Tibial artery (tissue), 4 donors: ENCODE data around the gene PTPRH.

Source experiments
- DNase-seq, 2 donors: peaks; one replicate each; pipeline ENCODE4 v3.0.0-alpha.2; 2019
- H3K27ac ChIP-seq, 2 donors: fragments of 200-600 bp; sonication (generic) in 1 of 2; 1 replicate in 1 of 2; 2 replicates in 1 of 2; pipeline ENCODE4 v1.5.1; 2018 to 2019; ENCODE audit warnings: mild to moderate bottlenecking in 1 of 2
- H3K27me3 ChIP-seq, 2 donors: fragments of 200-600 bp; sonication (generic) in 1 of 2; one replicate each; pipeline versions ENCODE4 v1.5.1 to v1.6.0; 2016 to 2019
- H3K36me3 ChIP-seq, 3 donors: fragments of 200-600 bp; sonication (generic) in 2 of 3; one replicate each; pipeline ENCODE4 v1.5.1; 2016 to 2019; ENCODE audit warnings: mild to moderate bottlenecking in 2 of 3
- H3K4me1 ChIP-seq, 4 donors: fragments of 200-600 bp; sonication (generic) in 2 of 4; 1 replicate in 3 of 4; 2 replicates in 1 of 4; pipeline ENCODE4 v1.5.1; 2016 to 2019
- H3K4me3 ChIP-seq, 2 donors: fragments of 200-600 bp; sonication (generic) in 1 of 2; 1 replicate in 1 of 2; 2 replicates in 1 of 2; pipeline ENCODE4 v1.5.1; 2018 to 2019; ENCODE audit warnings: mild to moderate bottlenecking in 2 of 2
- H3K9me3 ChIP-seq, 3 donors: fragments of 200-600 bp; sonication (generic) in 1 of 3; one replicate each; pipeline ENCODE4 v1.5.1; 2016 to 2019
- CTCF ChIP-seq, 2 experiments: fragments of 200-600 bp in 1 of 2; fragments of 450-650 bp in 1 of 2; IDR thresholded peaks; one replicate each; pipeline ENCODE4 v1.5.1; 2017 to 2019; ENCODE audit warnings: antibody characterized with exemption in 2 of 2, mild to moderate bottlenecking in 1 of 2, moderate library complexity in 1 of 2
- intact Hi-C: fragments of 100-400 bp; cut with DNase I; formaldehyde crosslinking; loops from one replicate; pipeline ENCODE4 v1.15.0; 2023; ENCODE audit warnings: low total_unique reads

The PTPRH gene

DNA sequence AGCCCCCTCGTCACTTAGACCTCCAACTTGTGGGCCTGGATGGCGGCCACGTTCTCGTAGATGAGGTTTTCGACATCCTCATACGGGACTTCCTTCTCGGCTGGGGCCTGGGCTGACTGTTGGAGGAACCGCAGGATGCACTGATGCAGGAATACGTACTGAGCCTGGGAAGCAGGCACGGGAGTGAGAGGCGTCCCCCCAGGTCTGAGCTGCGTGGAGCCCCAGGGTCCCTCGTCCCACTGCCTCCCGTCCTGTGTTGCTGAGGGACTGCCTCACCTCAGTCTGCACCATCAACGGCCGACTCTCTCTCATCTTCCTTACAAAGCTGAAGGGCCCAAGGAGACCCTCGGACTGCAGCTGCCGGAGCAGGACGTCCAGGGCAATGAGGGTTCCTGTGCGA is 27.6 kb downstream of the PTPRH start:
- DNase-seq: no peak
- H3K9me3 ChIP-seq: no peaks in the 10 kb centered on the region
- H3K4me1 ChIP-seq: peaks cover 0 to 16% (median 13%) of the 10 kb centered on the region in 4 donors
- intact Hi-C loops: no loop called here
- TF ChIP-seq CTCF (IDR thresholded peaks at IDR 0.05): no peak
- H3K4me3 ChIP-seq: no peak overlapping the region
- H3K36me3 ChIP-seq: no peaks in the 10 kb centered on the region
- peaks cover 7 to 86% of the 10 kb centered on the region in 2 donors for H3K27me3 ChIP-seq
- no peak overlapping the region for H3K27ac ChIP-seq

DNA sequence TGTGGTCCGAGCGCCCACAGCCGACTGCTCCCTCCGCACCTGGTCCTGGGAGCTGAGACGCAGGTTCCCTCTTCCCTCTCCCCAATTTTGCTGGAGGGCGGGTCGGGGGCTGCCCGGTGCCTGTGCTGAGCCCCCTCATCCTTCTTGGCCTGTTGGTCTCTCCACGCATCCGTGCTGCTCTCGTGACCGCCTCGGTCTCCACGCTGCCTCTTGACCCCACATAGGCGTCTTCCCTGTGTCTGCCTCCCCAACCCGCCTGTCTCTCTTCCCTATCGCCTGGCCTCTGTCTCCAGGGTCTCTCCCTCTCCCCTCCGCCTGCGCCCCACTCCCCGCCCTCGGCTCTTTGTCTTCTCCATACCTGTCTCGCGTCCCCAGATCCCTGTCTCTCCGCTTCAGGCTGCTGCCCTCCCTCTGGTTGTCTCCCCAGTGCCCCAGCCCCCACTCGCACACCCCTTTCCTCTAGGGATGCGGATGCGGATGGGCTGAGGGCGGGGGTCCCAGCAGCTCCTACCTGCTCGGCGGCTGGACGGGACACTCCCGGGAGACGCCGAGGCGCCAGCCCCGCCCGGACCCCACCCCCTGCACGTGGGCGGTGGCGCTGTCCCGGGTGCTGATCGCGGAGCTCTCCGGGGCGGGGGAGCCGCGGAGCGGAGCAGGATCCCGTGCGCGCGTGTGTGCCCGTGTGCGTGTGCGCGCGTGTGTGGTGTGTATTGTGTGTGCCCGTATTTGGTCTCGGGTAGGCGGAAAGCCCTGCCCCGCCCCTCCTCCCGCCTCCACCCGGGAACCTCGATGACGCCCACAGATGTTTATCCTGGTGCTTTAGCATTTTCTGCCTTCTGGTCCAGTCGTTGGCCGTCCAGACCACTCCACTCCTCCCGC is 29.5 kb downstream of the PTPRH start, which contains the start of gene SYT5:
Gene SYT5 (minus strand): TSS at position 684 of the 879 bp plus-strand sequence. CDS start 1,248 bp downstream, outside the sequence.
- H3K9me3 ChIP-seq: no peaks in the 10 kb centered on the region
- peaks cover 0 to 18% (median 14%) of the 10 kb centered on the region in 4 donors for H3K4me1 ChIP-seq
- peak within 1 kb of the TSS; percentile 24 to 26 for H3K4me3 ChIP-seq
- H3K27me3 ChIP-seq: peaks cover 7 to 89% of the 10 kb centered on the region in 2 donors
- H3K27ac ChIP-seq: no peak within 1 kb of the TSS
- intact Hi-C loops: no loop called here
- no peaks in the 10 kb centered on the region for H3K36me3 ChIP-seq
- DNase-seq: no peak
- TF ChIP-seq CTCF (IDR thresholded peaks at IDR 0.05): no peak

DNA sequence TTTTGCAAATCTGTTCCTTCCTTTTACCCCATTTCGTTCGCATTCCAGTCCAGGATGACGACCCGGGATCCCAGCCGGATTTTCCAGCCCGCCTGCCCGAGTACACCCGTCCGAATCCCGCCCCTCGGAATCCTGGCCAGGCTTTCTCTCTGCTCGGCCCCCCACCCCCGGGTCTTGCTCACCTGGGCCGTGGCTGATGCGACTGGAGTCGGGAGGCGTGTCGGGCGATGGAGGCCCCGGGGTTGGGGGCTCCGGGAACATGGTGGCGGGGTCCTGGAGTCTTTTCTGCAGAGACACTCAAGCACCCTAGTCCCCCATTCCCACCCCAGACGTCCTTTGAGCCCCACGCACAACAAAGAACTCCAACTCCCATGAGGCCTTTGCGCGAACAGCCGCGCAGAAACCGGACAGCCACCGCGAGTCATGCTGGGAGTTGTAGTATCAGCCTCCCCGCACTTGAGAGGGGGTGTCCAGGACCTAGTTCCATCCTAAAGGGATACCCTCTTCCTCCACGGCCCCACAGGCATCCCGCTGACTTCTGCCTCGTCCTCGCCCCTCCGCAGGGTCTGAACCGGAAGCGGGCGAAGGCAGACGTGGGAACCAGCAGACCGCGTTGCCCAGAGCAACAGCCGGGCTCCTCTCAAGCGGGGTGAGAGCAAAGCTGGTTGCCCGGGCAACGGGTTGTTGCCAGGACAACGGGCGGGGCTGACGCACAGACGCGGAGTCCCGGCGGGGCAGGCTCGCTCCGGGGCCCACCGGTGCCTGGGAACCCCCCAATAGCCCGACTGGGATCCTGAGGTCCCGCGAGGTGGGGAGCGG is 30.3 kb downstream of the PTPRH start:
- Histone ChIP-seq H3K9me3 (no peaks in the 10 kb centered on the region), H3K36me3 (no peaks in the 10 kb centered on the region), H3K4me1 (peaks cover 0 to 19% (median 16%) of the 10 kb centered on the region in 4 donors), H3K4me3 (peak overlapping the region; percentile 24 to 26), H3K27me3 (peaks cover 7 to 97% of the 10 kb centered on the region in 2 donors), H3K27ac (no peak overlapping the region)
- TF ChIP-seq CTCF (IDR thresholded peaks at IDR 0.05): no peak
- no peak for DNase-seq
- intact Hi-C loops: no loop called here

GRCh38 chr19:55176076-55176475 is 33.2 kb downstream of the PTPRH start:
- Histone ChIP-seq H3K4me3 (no peak overlapping the region), H3K9me3 (no peaks in the 10 kb centered on the region), H3K27me3 (peaks cover 9 to 98% of the 10 kb centered on the region in 2 donors), H3K4me1 (peaks cover 0 to 30% (median 23%) of the 10 kb centered on the region in 4 donors), H3K36me3 (no peaks in the 10 kb centered on the region), H3K27ac (no peak overlapping the region)
- no peak for TF ChIP-seq CTCF (IDR thresholded peaks at IDR 0.05)
- intact Hi-C loops: no loop called here
- no peak for DNase-seq

DNA sequence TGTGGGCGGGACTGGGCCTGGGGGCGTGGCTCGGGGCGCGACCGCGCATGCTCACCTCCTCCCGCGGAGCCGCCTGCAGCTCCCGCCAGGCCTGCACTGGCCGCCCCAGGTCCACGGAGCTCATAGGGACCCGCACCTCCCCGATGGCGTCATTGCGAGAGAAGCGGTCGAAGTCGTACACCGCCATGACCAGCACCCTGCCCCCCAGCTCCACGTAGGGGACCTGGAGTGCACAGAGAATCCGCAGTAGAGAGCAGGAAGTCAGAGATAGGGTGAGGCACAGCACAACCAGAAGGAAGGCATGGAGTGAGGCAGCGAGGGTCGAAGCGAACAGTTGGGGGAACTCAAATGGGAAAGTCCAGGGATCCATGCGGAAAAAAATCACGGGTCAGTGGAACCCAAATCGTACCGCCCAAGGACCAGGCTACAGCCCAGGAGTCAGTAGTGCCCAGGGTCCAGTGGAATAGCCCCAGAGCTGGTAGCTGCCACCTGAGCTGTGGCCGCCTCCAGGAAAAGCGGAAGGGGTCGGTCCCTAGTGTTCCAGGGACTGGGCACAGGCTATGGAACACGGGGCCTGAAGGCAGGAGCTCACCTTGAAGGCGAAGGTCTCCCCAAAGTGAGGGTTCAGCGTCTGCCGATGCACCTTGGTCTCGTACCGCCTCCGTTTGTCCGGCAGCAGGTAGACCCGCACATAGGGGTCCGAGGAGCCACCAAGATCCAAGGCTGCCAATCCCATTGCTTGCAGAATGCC is 34.0 kb downstream of the PTPRH start:
- Histone ChIP-seq H3K4me3 (no peak overlapping the region), H3K27me3 (peaks cover 9 to 93% of the 10 kb centered on the region in 2 donors), H3K36me3 (no peaks in the 10 kb centered on the region), H3K4me1 (peaks cover 0 to 30% (median 23%) of the 10 kb centered on the region in 4 donors), H3K27ac (no peak overlapping the region), H3K9me3 (no peaks in the 10 kb centered on the region)
- intact Hi-C loops: no loop called here
- no peak for TF ChIP-seq CTCF (IDR thresholded peaks at IDR 0.05)
- no peak for DNase-seq
